NT2/D1 (cell line): ENCODE measurements around the gene KIAA1328.

Experiments
- DNase-seq: peaks from one replicate; pipeline ENCODE4 v3.0.0-alpha.2; 2011; ENCODE audit warnings: low read depth, low spot score
- H3K27me3 ChIP-seq: 2 replicates; pipeline ENCODE4 v1.6.0; 2011; ENCODE audit warnings: mild to moderate bottlenecking; ENCODE audit not compliant: insufficient read length, insufficient read depth
- H3K36me3 ChIP-seq: 2 replicates; pipeline ENCODE4 v1.6.1; 2011; ENCODE audit warnings: mild to moderate bottlenecking, low read length, mixed read lengths; ENCODE audit not compliant: insufficient read depth, insufficient read length
- H3K4me1 ChIP-seq: 2 replicates; pipeline ENCODE4 v1.5.1; 2011; ENCODE audit not compliant: insufficient read depth, insufficient read length
- H3K4me3 ChIP-seq: 2 replicates; pipeline ENCODE4 v1.5.1; 2011; ENCODE audit warnings: low read depth; ENCODE audit not compliant: insufficient read length
- H3K9ac ChIP-seq: 2 replicates; pipeline ENCODE4 v1.6.0; 2011; ENCODE audit warnings: low read depth; ENCODE audit not compliant: insufficient read length
- H3K9me3 ChIP-seq: 2 replicates; pipeline ENCODE4 v1.5.1; 2011; ENCODE audit warnings: mild to moderate bottlenecking, low read length; ENCODE audit not compliant: insufficient read depth
- SUZ12 ChIP-seq: IDR thresholded peaks from 2 replicates; pipeline ENCODE4 v1.6.1; 2011; ENCODE audit not compliant: insufficient read length, insufficient read depth; ENCODE audit errors: extremely low read depth
- YY1 ChIP-seq: IDR thresholded peaks from 2 replicates; pipeline ENCODE4 v1.6.1; 2011; ENCODE audit not compliant: insufficient read length, insufficient read depth
- ZNF274 ChIP-seq: IDR thresholded peaks from 2 replicates; pipeline ENCODE4 v1.6.1; 2011; ENCODE audit warnings: mild to moderate bottlenecking, low read depth, low read length

The KIAA1328 gene

DNA sequence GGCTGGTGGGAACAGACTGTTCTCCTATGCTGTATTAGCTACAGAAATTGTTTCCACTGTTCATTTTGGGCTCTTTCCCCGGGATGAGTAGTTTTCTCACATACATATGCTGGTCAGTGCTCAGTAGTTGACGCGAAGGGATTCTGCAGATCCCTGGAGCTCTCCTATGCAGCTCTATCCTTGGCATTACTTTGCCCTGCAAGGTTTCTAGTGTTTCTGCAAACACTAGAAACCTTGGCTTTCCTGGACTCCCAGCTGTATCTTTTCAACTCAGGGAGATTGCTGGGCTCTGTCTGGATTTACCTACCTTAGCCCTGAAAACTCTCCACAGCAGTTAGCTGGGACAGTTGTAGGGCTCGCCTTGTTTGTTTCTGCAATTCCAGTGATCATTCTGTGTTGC is 10.9 kb downstream of the KIAA1328 start:
- Histone ChIP-seq H3K4me1 (no peaks in the 10 kb centered on the region), H3K9me3 (no peaks in the 10 kb centered on the region), H3K4me3 (no peak overlapping the region), H3K36me3 (no peaks in the 10 kb centered on the region), H3K27me3 (no peaks in the 10 kb centered on the region), H3K9ac (no peak overlapping the region)
- DNase-seq: no peak
- TF ChIP-seq YY1 (no peak), ZNF274 (no peak), SUZ12 (no peak)

DNA sequence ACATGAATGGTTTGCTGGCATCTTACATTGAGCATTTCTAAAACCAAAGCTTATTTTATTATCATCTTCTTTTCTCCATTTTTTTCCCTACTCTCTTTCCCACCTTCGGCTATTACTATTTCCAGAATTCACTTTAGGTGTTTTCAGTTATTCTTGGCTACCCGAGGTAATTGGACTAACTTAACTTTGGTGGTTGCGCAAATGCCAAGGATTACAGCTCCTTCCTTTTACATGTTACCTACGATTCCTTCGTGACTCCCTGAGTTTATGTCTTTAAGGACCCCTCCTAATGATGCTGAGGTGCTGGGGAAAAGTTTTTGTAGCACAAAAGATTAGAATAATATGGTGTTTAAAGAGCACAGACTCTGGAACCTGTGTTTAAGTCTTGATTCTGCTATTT is 14.3 kb downstream of the KIAA1328 start:
- Histone ChIP-seq H3K9me3 (no peaks in the 10 kb centered on the region), H3K9ac (no peak overlapping the region), H3K4me3 (no peak overlapping the region), H3K36me3 (no peaks in the 10 kb centered on the region), H3K4me1 (no peaks in the 10 kb centered on the region), H3K27me3 (no peaks in the 10 kb centered on the region)
- no peak for DNase-seq
- no peak for TF ChIP-seq SUZ12
- TF ChIP-seq YY1: no peak
- TF ChIP-seq ZNF274: no peak

GRCh38 chr18:36843784-36844183 is 14.9 kb downstream of the KIAA1328 start:
- H3K9ac ChIP-seq: no peak overlapping the region
- H3K36me3 ChIP-seq: no peaks in the 10 kb centered on the region
- H3K9me3 ChIP-seq: no peaks in the 10 kb centered on the region
- TF ChIP-seq YY1 (no peak), ZNF274 (no peak), SUZ12 (no peak)
- no peaks in the 10 kb centered on the region for H3K4me1 ChIP-seq
- H3K4me3 ChIP-seq: no peak overlapping the region
- no peaks in the 10 kb centered on the region for H3K27me3 ChIP-seq
- no peak for DNase-seq

- Histone ChIP-seq H3K9ac (no peak overlapping the region), H3K4me1 (no peaks in the 10 kb centered on the region), H3K36me3 (peaks cover 2% of the 10 kb centered on the region), H3K4me3 (no peak overlapping the region), H3K9me3 (peaks cover 11% of the 10 kb centered on the region), H3K27me3 (no peaks in the 10 kb centered on the region)
- DNase-seq: no peak
- TF ChIP-seq YY1: no peak
Observed at GRCh38 chr18:36848609-36849008, 19.7 kb downstream of the KIAA1328 start.

GRCh38 chr18:36849288-36850006 is 20.5 kb downstream of the KIAA1328 start:
- Histone ChIP-seq H3K36me3 (peaks cover 2% of the 10 kb centered on the region), H3K27me3 (no peaks in the 10 kb centered on the region), H3K9me3 (peaks cover 11% of the 10 kb centered on the region), H3K4me3 (no peak overlapping the region), H3K4me1 (no peaks in the 10 kb centered on the region), H3K9ac (no peak overlapping the region)
- no peak for DNase-seq
- no peak for TF ChIP-seq ZNF274
- no peak for TF ChIP-seq YY1
- no peak for TF ChIP-seq SUZ12

DNA sequence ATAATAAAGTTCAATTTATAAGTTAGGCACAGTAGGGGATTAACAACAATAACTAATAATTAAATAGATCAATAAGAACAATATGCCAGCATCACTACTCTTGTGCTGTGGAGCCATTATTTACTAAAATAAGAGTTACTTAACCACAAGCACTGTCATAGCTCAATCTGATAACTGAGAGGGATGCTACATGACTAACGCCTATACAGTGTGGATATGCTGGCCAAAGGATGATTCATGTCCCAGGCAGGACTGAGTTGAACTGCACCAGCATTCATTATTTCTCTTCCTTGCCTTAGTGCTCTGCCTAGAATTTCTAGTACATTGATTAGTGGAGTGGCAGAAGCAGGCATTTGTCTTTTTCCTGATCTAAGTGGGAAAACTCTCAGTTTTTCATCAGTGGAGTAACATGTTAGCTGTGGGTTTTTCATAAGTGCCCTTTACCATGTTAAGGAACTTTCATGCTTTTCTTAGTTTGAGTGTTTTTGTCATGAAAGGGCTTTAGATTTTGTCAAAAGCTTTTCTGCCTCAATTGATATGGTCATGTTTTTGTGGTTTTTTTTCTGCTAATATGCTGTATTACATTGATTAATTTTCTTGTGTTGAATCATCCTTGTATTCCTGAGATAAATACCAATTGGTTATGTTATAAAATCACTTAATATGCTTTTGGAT is 21.7 kb downstream of the KIAA1328 start:
- Histone ChIP-seq H3K4me3 (no peak overlapping the region), H3K27me3 (no peaks in the 10 kb centered on the region), H3K4me1 (no peaks in the 10 kb centered on the region), H3K9me3 (peaks cover 11% of the 10 kb centered on the region), H3K9ac (no peak overlapping the region), H3K36me3 (peaks cover 2% of the 10 kb centered on the region)
- no peak for TF ChIP-seq SUZ12
- no peak for TF ChIP-seq ZNF274
- no peak for TF ChIP-seq YY1
- no peak for DNase-seq

- TF ChIP-seq ZNF274 (no peak), SUZ12 (no peak), YY1 (no peak)
- peaks cover 11% of the 10 kb centered on the region for H3K9me3 ChIP-seq
- peaks cover 2% of the 10 kb centered on the region for H3K36me3 ChIP-seq
- H3K9ac ChIP-seq: no peak overlapping the region
- no peaks in the 10 kb centered on the region for H3K4me1 ChIP-seq
- no peak for DNase-seq
- H3K27me3 ChIP-seq: no peaks in the 10 kb centered on the region
- H3K4me3 ChIP-seq: no peak overlapping the region
Observed at GRCh38 chr18:36851202-36851590, 22.3 kb downstream of the KIAA1328 start.
